Fibroblast of lung (primary cell): ENCODE data around the gene NRDE2.

Experiments used
- CTCF ChIP-seq, 2 donors: IDR thresholded peaks in 1 of 2; conservative IDR thresholded peaks in 1 of 2; 1 replicate in 1 of 2; 2 replicates in 1 of 2; pipeline ENCODE4 v1.5.1; 2011 to 2012; ENCODE audit warnings: low read length in 2 of 2, control low read depth in 1 of 2, inconsistent platforms in 1 of 2, low read depth in 1 of 2, mild to moderate bottlenecking in 1 of 2
- EZH2 ChIP-seq: IDR thresholded peaks from 2 replicates; pipeline ENCODE4 v1.5.1; 2012; ENCODE audit warnings: low read length, control low read depth, mild to moderate bottlenecking; ENCODE audit errors: missing control alignments

- TF ChIP-seq CTCF (conservative IDR thresholded peaks at IDR 0.05 in 1 of 2, IDR thresholded peaks at IDR 0.05 in 1 of 2; ENCODE audit: low read depth in 1 of 2, low read length in 2 of 2) (no peak), EZH2 (no peak)
Measured at GRCh38 chr14:90345239-90345557, 13.5 kb upstream of the NRDE2 start.
